HepG2 (cell line): ENCODE results near the gene GJC2.
"Not testable (repeated sequence)": the region's sequence is repeated elsewhere in the genome, so short reads cannot be mapped to it uniquely, and the experiment has no call there.

Experiments used
- TCF12 ChIP-seq, 2 experiments: fragments of 450-650 bp in 1 of 2; sonication (generic) in 1 of 2; formaldehyde crosslinking in 1 of 2; IDR thresholded peaks; 2 replicates each; pipeline versions ENCODE4 v1.6.1 to v1.8.0; 2017 to 2022; ENCODE audit warnings: antibody characterized with exemption in 1 of 2, mild to moderate bottlenecking in 1 of 2, missing genetic modification reagents in 1 of 2, moderate library complexity in 1 of 2
- ZNF296 ChIP-seq: sonication (generic); formaldehyde crosslinking; conservative IDR thresholded peaks from 2 replicates; pipeline ENCODE4 v1.5.0; 2020; ENCODE audit warnings: mild to moderate bottlenecking, missing genetic modification reagents
- TF ChIP-seq, protein P1 (sequence below), 2 experiments: sonication (generic) in 1 of 2; formaldehyde crosslinking in 1 of 2; IDR thresholded peaks; 2 replicates each; pipeline versions ENCODE4 v1.6.1 to v1.9.0; 2014 to 2022; ENCODE audit warnings: antibody characterized with exemption in 1 of 2, borderline replicate concordance in 1 of 2, inconsistent platforms in 1 of 2, low read depth in 1 of 2, missing genetic modification reagents in 1 of 2
- TF ChIP-seq, protein P2 (sequence below): sonication (generic); formaldehyde crosslinking; IDR thresholded peaks from 2 replicates; pipeline ENCODE4 v1.4.0; 2020; ENCODE audit warnings: missing genetic modification reagents; ENCODE audit errors: not compliant biosample characterization
- TF ChIP-seq, protein P3 (sequence below): sonication (generic); formaldehyde crosslinking; IDR thresholded peaks from 2 replicates; pipeline ENCODE4 v1.5.0; 2020; ENCODE audit warnings: mild to moderate bottlenecking, missing genetic modification reagents, moderate library complexity
- TF ChIP-seq, protein P4 (sequence below): IDR thresholded peaks from 2 replicates; pipeline ENCODE4 v1.6.1; 2016; ENCODE audit warnings: missing biosample characterization, missing genetic modification reagents, low read depth

DNA sequence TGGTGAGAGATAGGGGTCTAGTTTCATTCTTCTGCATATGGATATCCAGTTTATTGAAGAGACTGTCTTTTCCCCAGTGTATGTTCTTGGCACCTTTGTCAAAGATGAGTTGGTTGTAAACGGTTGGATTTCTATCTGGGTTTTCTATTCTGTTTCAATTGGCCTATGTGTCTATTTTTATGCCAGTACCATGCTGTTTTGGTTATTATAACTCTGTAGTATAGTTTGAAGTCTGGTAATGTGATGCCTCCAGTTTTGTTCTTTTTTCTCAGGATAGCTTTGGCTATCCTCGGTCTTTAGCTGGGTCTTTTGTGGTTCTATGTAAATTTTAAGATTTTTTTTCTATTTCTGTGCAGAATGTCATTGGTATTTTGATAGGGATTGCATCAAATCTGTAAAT is 38.5 kb downstream of the GJC2 start:
- TF ChIP-seq, protein P1, sequence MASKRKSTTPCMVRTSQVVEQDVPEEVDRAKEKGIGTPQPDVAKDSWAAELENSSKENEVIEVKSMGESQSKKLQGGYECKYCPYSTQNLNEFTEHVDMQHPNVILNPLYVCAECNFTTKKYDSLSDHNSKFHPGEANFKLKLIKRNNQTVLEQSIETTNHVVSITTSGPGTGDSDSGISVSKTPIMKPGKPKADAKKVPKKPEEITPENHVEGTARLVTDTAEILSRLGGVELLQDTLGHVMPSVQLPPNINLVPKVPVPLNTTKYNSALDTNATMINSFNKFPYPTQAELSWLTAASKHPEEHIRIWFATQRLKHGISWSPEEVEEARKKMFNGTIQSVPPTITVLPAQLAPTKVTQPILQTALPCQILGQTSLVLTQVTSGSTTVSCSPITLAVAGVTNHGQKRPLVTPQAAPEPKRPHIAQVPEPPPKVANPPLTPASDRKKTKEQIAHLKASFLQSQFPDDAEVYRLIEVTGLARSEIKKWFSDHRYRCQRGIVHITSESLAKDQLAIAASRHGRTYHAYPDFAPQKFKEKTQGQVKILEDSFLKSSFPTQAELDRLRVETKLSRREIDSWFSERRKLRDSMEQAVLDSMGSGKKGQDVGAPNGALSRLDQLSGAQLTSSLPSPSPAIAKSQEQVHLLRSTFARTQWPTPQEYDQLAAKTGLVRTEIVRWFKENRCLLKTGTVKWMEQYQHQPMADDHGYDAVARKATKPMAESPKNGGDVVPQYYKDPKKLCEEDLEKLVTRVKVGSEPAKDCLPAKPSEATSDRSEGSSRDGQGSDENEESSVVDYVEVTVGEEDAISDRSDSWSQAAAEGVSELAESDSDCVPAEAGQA (IDR thresholded peaks at IDR 0.05; ENCODE audit: low read depth): not testable (repeated sequence)
- TF ChIP-seq, protein P1 (CRISPR knock-in tag; IDR thresholded peaks at IDR 0.05; ENCODE audit: borderline replicate concordance): not testable (repeated sequence)
- TF ChIP-seq, protein P2, sequence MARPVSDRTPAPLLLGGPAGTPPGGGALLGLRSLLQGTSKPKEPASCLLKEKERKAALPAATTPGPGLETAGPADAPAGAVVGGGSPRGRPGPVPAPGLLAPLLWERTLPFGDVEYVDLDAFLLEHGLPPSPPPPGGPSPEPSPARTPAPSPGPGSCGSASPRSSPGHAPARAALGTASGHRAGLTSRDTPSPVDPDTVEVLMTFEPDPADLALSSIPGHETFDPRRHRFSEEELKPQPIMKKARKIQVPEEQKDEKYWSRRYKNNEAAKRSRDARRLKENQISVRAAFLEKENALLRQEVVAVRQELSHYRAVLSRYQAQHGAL (CRISPR knock-in tag): not testable (repeated sequence)
- TF ChIP-seq, protein P3, sequence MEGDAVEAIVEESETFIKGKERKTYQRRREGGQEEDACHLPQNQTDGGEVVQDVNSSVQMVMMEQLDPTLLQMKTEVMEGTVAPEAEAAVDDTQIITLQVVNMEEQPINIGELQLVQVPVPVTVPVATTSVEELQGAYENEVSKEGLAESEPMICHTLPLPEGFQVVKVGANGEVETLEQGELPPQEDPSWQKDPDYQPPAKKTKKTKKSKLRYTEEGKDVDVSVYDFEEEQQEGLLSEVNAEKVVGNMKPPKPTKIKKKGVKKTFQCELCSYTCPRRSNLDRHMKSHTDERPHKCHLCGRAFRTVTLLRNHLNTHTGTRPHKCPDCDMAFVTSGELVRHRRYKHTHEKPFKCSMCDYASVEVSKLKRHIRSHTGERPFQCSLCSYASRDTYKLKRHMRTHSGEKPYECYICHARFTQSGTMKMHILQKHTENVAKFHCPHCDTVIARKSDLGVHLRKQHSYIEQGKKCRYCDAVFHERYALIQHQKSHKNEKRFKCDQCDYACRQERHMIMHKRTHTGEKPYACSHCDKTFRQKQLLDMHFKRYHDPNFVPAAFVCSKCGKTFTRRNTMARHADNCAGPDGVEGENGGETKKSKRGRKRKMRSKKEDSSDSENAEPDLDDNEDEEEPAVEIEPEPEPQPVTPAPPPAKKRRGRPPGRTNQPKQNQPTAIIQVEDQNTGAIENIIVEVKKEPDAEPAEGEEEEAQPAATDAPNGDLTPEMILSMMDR: not testable (repeated sequence)
- TF ChIP-seq TCF12 (IDR thresholded peaks at IDR 0.05); TCF12 (CRISPR knock-in tag; IDR thresholded peaks at IDR 0.05); ZNF296 (CRISPR knock-in tag): not testable (repeated sequence)
- TF ChIP-seq, protein P4, sequence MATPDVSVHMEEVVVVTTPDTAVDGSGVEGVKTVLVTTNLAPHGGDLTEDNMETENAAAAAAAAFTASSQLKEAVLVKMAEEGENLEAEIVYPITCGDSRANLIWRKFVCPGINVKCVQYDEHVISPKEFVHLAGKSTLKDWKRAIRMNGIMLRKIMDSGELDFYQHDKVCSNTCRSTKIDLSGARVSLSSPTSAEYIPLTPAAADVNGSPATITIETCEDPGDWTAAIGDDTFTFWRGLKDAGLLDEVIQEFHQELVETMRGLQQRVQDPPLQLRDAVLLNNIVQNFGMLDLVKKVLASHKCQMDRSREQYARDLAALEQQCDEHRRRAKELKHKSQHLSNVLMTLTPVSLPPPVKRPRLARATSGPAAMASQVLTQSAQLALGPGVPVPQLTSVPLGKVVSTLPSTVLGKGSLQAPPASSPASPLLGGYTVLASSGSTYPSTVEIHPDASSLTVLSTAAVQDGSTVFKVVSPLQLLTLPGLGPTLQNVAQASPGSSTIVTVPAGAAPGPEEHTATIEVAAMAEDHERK (CRISPR knock-in tag): not testable (repeated sequence)
